GM21723 (cell line): ENCODE results near the gene TEX11.

Experiments used
- ATAC-seq: cut with Tn5 transposase; IDR thresholded peaks from one replicate; pipeline ENCODE4 v1.9.1; 2021; ENCODE audit warnings: mild to moderate bottlenecking, moderate library complexity; ENCODE audit not compliant: unreplicated experiment

Gene TEX11

DNA sequence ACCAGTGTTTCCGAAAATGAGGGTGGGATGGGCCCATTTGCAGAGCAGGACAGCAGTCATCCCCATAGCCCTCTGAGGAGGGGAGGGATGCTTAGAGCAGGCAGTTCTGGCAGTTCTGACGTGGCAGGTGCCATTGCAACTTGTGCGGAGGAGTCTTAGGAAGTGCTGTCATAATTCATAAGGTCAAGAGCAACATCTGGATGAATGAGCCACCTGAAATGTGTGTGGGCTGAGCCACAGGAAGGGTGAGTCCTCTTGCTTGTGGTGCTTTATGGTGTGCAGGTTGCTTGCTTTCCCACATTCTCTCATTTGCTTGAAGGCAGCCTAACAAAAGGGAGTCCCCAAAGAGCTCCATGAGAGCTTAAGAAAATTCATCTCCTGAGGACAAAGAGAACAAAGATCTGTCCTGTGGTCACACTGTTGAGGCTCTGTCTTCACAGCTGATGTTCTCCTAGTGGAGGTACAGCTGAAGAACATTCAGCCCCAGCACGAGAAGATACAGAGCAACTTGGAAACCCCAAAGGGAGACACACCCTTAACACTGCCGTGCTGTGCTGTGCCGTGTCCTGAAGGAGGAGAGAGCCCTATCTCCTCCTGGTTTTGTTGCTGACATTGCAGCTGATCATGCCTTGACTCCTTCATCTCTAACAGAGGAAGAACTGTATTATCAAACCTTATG, 403.6 kb downstream of the TEX11 start:
- no peak for ATAC-seq

DNA sequence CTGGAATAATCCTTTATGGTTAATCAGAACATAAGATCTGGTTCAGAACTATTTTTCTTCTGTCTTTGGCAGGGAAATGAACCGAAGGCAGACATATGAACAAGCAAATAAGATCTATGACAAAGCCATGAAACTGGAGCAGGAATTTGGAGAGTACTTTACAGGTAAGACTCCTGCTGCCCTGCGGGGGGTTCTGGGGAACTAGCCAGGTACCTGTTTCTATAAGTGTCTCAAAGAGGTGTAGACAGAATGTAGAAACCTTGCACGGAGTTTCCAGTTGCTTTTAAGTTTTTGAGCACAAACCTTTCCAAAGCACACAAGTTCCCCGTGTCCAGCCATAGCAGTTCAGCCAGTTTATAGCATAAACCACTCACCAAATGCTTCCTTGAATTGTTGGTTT, 407.7 kb downstream of the TEX11 start:
- ATAC-seq = no peak

DNA sequence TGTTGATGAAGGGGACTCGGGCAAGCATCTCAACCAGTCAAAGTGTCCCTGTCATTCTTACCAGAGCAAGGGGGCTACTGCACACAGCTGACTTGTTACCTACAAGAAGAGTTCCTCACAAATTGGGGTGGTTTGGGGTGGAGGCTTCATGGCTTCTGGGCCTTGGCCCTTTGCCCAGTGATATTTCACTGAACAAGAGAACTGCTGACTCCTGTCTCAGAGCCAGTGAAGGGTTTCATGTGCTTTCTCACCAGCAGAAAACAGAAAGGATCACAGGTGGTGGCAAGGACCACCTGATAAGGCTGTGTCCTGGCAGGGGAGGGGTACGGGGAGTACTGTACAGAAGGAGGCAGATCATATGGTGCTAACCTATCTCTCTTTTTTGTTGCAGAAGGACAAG, 410.4 kb downstream of the TEX11 start:
- ATAC-seq = no peak

DNA sequence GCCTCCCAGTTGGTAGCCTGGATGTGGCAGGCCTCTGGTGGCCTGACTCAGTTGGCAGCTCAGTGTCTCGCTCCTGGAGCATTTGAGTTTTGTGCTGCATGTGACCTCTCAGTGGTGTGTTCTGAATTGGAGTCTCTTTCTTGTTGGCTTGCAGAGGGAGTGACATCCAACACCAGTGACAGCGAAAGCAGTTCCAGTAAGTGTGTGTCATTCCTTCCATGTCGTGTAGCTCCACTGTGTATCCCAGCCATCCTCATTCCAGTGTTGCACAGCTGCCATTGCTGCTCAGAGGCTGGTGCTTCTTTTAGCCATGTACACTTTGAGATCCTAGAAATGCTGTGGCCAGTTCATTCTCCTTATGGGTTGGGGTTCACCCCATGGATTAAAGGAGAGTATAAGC, 411.5 kb downstream of the TEX11 start:
- no peak for ATAC-seq

DNA sequence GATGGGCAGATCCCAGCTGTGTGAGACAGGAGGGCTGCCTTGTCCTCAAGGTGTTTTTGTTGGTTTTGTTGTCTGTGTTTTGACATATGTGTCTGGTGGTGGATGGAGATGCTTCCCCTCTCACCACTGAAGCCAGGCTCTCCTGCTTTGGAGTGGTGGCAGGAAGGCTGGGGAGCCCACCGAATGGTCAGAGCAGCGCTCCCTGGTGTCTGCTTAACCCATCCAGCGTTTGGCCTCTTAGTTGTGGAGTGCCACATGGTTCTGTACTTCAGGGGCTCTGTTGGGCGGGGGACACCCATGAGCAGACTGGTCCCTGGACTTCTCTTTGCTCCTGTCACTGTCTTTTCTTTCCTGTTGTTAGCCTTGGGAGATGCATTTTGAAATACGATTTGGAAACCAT, 412.0 kb downstream of the TEX11 start:
- no peak for ATAC-seq

DNA sequence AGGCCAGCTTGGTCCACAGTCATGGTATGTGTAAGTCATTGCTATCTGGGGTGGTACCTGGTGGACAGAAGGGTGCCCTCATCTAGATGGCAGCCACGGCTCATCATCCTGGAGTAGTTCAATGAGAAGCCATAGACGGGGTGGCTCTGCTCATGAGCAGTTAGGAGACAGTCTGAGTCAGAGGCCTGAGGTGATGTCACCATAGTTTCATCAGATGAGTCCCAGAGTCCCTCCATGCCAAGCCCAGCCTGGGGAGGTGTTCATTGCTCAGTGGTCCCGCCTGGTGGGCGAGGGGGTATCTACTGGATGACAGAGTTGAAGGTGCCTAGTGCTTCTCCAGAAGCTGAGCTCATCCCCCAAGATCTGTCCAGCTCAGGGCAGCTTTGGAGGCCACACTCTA, 414.1 kb downstream of the TEX11 start:
- ATAC-seq = no peak

DNA sequence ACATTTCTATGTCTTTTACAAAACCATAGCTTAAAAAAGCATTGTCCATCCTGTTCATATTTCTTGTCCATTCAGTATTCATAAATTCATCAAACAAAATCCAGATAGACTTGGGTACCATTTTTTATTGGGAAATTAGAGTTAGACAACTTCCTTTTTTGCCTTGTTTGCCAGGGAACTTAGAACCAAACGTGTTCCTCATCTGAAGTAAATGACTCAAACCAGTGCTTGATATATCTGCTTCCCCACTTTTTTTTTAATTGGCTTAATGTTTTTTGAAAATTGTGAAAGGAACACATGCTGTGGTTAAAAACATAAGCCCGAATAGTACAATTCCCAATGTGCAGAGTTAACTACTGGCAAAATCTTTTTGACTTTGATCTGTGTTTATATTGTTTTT, 419.7 kb downstream of the TEX11 start:
- no peak for ATAC-seq

DNA sequence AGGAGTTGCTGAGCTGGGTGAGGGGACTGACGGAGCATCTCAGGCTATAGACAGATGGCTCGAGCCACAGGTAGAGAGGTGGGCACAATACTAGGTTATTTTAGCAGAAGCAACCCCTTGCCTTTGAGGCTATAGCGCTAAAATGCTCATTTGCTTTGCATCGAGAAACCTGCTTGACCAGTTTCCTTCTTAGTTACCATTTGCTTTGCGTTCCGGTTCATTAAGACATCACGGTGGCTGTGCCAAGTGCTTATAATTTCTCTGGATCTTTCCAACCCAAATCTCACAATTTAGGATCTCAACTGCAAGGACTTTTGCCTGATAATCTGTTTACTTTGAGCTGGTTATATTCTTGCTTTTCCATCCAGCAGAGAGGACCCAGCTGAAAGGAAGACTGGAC, 423.0 kb downstream of the TEX11 start:
- ATAC-seq = no peak

DNA sequence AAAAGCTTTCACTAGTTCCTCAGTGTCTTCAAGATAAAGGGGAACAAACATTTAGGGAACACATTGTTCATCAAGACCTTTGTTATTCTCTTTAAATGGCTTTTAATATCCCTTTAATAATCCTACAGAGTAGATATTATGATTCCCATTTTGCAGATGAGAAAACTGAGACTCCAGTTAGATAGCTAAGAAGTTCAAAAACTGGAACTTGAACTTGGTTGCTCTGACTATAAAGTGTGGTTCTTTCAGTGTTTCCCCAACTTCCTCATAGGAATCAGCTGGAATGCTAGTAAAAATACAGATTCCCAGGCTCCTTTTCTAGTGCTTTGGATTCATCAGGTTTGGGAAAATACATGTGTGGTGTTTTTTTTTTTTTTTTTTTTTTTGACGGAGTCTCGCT, 426.2 kb downstream of the TEX11 start:
- ATAC-seq = no peak

DNA sequence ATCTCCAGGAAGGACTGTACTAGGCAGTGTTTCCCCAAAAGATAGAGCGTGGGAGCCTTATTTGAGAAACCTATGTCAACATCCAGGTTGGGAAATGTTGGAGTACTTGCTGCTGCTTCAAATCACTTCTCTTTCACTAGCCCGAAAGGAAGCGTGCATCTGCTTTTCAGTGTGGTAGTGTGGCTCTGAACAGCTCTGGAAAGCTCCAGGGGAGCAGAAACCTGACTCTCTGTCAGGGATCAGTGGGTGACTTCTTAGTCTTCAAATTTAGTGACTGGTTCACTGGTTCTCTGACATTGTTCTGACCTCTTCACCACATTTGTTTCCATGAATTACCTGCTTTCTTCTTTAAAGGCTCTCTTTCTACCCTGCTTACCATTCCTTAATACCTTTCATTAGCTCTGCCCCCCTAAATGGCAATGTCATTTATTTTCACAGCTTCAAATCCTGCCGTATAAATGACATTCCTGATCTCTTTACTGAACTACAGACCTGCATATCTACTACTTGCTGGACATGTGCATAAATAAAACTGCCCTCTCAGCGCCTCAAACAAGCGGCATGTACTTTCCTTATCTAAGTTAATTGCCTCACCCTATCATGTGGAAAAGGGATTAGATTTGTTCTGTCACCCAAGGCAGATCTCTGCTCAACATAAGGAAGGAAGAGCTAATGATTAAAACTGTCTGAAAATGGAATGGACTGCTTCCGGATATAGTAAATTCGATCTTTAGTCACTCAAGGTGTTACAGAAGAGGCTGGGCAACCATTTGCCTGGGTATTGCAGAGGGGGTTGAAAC, 426.8 kb downstream of the TEX11 start:
- ATAC-seq = no peak

DNA sequence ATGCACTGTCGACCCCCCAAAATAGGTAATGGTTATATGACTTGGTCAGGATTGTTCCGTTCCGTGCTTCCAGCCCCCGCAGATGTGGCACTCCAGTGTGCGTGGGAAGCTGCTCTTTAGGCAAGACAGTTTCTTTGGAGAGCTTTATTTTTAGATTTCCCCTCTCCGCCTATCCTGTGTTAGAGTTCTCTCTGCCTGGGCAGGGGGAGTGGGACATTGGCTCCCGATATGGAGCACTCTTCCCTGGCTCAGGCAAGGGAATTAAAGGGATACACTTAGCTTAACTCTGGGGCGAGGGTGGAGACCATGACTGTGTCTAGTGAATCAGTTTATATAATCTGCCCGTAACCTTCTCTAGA, 427.9 kb downstream of the TEX11 start:
- no peak for ATAC-seq

DNA sequence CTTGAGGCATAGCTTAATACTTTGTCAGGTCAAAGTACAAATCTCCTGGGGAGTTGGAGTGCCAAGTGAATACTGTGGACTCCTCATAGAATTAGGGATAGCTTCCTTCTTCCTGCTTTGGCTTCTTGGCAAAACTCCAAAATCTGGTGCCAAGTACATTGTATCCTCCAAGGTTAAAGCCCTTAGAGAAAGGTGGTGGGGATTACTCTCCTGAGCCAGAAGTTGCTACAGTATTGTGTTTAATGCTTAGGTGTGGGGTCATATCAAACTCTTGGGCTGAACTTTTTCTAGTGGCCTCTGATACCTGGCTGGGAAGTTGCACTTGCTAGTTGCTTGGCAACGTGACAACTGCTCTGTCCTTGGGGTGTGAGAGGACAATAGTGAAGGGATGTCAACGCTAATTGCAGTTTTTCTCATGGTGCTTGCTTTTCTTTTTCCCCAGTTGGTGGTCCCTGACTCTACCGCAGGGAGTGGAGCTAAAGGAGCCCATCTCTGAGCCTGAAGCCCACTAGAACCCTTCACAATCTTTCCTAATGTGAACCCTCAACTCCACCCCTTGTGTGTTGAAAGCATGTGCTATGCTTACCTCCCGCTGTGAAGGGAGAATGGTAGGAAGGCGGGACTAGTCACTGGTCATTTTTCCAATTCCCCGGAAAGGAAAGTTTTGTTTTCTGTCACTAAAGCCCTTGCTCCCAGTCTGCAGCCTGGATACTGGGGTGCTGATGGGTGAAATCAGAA, 428.4 kb downstream of the TEX11 start:
- ATAC-seq = no peak

DNA sequence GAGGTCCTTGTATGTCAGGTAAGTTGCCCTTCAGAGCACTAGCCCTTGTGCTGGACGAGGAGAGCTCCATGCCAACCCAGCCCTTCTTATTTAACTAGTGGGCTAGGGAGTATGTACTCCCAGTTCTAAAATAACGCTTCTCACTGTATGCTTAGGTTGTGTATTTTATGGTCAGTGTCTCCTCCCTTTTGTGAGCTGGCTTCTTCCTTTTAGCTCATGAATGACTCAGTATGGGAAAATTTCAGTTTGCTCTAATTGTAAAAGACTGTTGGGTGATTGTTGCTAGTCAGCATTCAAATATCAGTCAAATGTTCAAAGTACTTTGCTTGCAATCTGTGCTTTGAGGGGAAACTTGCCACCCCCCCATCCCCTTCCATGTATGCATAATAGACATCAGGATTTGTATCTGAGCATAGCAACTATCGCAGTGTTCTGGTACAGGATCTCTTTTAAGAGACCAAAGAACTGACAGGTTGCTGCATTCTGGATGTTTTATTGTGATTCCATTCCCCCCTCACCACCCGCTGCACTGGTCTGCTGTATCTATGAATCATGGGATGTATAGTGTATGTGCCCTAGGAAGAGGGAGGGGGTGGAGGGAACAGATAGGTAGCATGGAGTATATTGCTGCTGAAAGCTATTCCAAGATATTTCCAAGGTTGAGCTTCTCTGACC, 429.1 kb downstream of the TEX11 start:
- ATAC-seq = no peak
